ENCODE data around the gene AAK1.

The AAK1 gene

DNA sequence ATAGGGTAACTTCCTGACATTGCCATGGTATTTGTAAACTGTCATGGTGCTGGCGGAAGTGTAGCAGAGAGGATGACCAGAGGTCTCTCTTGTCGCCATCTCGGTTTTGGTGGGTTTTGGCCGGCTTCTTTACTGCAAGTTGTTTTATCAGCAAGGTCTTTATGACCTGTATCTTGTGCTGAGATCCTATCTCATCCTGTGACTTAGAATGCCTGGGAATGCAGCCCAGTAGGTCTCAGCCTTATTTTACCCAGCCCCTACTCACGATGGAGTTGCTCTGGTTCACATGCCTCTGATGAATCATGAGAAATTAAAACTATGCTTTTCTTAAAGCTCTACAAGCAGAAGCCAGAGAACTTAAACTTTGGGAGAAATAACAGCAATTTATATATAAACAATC lies 193.6 kb downstream of the AAK1 start:
- TF ChIP-seq, protein P1, sequence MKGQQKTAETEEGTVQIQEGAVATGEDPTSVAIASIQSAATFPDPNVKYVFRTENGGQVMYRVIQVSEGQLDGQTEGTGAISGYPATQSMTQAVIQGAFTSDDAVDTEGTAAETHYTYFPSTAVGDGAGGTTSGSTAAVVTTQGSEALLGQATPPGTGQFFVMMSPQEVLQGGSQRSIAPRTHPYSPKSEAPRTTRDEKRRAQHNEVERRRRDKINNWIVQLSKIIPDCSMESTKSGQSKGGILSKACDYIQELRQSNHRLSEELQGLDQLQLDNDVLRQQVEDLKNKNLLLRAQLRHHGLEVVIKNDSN (IDR thresholded peaks at IDR 0.05) = no peak
- TF ChIP-seq EGR1 (IDR thresholded peaks at IDR 0.05) (no peak), FOXM1 (IDR thresholded peaks at IDR 0.05; ENCODE audit: borderline replicate concordance, low read depth) (no peak), ZBTB7A (IDR thresholded peaks at IDR 0.05; ENCODE audit: low read depth) (no peak), RAD21 (IDR thresholded peaks at IDR 0.05; ENCODE audit: low read depth) (no peak), YY1 (IDR thresholded peaks at IDR 0.05; ENCODE audit: low read depth) (no peak), TCF12 (IDR thresholded peaks at IDR 0.05; ENCODE audit: low read depth) (no peak), TAF1 (IDR thresholded peaks at IDR 0.05; ENCODE audit: low read depth) (no peak), CEBPB (IDR thresholded peaks at IDR 0.05) (no peak), EP300 (IDR thresholded peaks at IDR 0.05; ENCODE audit: borderline replicate concordance) (no peak), CREB1 (IDR thresholded peaks at IDR 0.05; ENCODE audit: low read depth) (no peak), TEAD4 (IDR thresholded peaks at IDR 0.05) (no peak), NFIC (IDR thresholded peaks at IDR 0.05) (no peak)
- TF ChIP-seq, protein P2, sequence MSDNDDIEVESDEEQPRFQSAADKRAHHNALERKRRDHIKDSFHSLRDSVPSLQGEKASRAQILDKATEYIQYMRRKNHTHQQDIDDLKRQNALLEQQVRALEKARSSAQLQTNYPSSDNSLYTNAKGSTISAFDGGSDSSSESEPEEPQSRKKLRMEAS (IDR thresholded peaks at IDR 0.05) = no peak
- TF ChIP-seq, protein P3, sequence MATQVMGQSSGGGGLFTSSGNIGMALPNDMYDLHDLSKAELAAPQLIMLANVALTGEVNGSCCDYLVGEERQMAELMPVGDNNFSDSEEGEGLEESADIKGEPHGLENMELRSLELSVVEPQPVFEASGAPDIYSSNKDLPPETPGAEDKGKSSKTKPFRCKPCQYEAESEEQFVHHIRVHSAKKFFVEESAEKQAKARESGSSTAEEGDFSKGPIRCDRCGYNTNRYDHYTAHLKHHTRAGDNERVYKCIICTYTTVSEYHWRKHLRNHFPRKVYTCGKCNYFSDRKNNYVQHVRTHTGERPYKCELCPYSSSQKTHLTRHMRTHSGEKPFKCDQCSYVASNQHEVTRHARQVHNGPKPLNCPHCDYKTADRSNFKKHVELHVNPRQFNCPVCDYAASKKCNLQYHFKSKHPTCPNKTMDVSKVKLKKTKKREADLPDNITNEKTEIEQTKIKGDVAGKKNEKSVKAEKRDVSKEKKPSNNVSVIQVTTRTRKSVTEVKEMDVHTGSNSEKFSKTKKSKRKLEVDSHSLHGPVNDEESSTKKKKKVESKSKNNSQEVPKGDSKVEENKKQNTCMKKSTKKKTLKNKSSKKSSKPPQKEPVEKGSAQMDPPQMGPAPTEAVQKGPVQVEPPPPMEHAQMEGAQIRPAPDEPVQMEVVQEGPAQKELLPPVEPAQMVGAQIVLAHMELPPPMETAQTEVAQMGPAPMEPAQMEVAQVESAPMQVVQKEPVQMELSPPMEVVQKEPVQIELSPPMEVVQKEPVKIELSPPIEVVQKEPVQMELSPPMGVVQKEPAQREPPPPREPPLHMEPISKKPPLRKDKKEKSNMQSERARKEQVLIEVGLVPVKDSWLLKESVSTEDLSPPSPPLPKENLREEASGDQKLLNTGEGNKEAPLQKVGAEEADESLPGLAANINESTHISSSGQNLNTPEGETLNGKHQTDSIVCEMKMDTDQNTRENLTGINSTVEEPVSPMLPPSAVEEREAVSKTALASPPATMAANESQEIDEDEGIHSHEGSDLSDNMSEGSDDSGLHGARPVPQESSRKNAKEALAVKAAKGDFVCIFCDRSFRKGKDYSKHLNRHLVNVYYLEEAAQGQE (IDR thresholded peaks at IDR 0.05; ENCODE audit: low read depth) = no peak

DNA sequence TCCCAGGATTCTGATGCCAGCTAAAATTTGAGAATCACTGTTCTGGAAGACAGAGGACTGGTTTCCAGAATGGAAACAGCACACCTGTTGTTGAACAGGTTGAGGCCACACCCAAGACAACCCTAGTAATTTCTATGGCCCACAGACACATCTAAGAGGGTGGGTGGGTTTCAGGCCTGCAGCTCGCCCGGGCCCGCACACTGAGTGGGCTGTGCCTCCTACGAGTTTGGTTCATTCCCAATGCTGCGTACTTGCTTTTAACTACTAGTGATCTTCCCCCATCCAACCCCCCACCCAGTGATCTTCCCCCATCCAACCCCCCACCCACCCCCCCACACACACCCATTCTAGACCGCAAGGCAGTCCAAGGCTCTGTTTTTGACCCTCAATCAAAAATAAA lies 205.0 kb downstream of the AAK1 start:
- TF ChIP-seq, protein P3 (IDR thresholded peaks at IDR 0.05; ENCODE audit: low read depth) = no peak
- TF ChIP-seq YY1 (IDR thresholded peaks at IDR 0.05; ENCODE audit: low read depth) (no peak), NFIC (IDR thresholded peaks at IDR 0.05) (no peak), CREB1 (IDR thresholded peaks at IDR 0.05; ENCODE audit: low read depth) (no peak), EP300 (IDR thresholded peaks at IDR 0.05; ENCODE audit: borderline replicate concordance) (no peak), ZBTB7A (IDR thresholded peaks at IDR 0.05; ENCODE audit: low read depth) (no peak), TEAD4 (IDR thresholded peaks at IDR 0.05) (no peak)
- TF ChIP-seq, protein P1 (IDR thresholded peaks at IDR 0.05) = no peak

DNA sequence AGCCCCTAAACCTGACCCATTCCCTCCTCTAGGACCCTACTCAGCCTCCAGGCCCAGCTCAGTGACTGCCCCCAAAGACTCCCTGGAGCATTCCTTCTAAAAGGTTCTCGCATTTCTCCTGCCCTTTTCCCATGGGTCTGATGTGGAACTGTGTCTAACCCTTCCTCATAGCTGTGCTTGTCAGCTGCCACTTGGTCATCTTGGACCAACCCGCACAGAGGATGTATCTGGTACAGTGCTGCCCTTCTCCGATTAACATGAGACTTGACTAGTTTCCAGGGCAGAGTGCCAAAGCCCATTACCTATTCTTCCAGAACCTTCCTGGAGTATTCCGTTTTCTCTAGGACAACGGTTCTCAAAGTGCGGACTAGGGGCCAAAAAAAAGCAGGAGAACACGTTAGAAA lies 205.8 kb downstream of the AAK1 start:
- TF ChIP-seq, protein P3 (IDR thresholded peaks at IDR 0.05; ENCODE audit: low read depth) = no peak
- no peak for TF ChIP-seq EGR1 (IDR thresholded peaks at IDR 0.05)

DNA sequence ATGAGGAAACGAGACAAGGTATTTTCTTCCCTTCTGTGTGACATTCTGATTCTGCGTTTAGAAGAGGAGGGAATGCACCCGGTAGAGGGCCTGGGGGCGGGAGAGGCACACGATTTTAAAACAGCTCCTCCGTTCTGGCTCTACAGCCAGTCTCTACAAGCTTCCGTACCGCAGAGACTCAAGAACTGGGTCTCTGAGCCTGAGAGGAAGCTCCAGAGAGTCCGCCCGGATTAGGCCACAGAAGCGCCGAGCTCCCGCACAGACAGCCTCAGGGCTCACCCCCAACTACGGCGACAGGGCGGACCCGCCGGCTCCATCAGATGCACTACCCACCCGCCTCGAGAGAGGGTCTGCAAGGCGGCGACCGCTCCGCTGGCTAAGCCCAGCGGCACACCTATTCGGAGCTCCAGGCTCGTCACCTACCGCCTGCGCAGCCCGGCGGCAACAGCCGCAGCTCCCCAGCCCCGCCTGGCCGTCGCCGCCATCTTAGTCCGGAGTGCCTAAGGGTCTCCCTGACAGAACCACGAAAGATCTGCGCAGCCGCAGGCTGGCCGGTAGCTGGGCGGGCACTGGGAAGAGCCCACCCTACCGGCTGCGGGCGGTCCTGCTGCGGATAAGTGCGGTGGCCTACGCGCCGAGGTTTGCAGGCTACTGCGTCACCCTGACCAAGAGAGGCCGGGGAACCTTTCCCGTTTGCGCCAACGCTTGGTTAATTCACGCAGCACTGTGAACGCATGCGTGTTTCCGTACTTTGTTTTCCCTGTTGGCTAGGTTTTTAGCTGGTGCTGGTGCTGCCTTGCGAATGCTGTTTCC lies 206.4 kb downstream of the AAK1 start, which contains the start of gene NFU1:
TSS of gene NFU1 (minus strand) at position 498 of the 813 bp plus-strand sequence. CDS start at position 485, 13 bp downstream.
- TF ChIP-seq CREB1 (IDR thresholded peaks at IDR 0.05; ENCODE audit: low read depth) = no peak
- TF ChIP-seq TCF12 (IDR thresholded peaks at IDR 0.05; ENCODE audit: low read depth) = no peak; the same call in 1 of the 2 replicates
- 0 out of 2 replicates have a peak, but pooled peaks have one; percentile 65 for TF ChIP-seq ZBTB7A (IDR thresholded peaks at IDR 0.05; ENCODE audit: low read depth)
- TF ChIP-seq NFIC (IDR thresholded peaks at IDR 0.05) = no peak; the same call in 1 of the 2 replicates
- 0 out of 2 replicates have a peak, but pooled peaks have one; percentile 0 for TF ChIP-seq EP300 (IDR thresholded peaks at IDR 0.05; ENCODE audit: borderline replicate concordance)
- TF ChIP-seq RAD21 (IDR thresholded peaks at IDR 0.05; ENCODE audit: low read depth) = no peak
- no peak for TF ChIP-seq CEBPB (IDR thresholded peaks at IDR 0.05)
- TF ChIP-seq TEAD4 (IDR thresholded peaks at IDR 0.05) = no peak; the same call in 1 of the 2 replicates
- TF ChIP-seq, protein P3 (IDR thresholded peaks at IDR 0.05; ENCODE audit: low read depth) = no peak
- TF ChIP-seq, protein P1 (IDR thresholded peaks at IDR 0.05) = no peak; the same call in 1 of the 2 replicates
- no peak for TF ChIP-seq FOXM1 (IDR thresholded peaks at IDR 0.05; ENCODE audit: borderline replicate concordance, low read depth)
- TF ChIP-seq YY1 (IDR thresholded peaks at IDR 0.05; ENCODE audit: low read depth) = peak; percentile 96
- TF ChIP-seq TAF1 (IDR thresholded peaks at IDR 0.05; ENCODE audit: low read depth) = peak; percentile 99
- TF ChIP-seq, protein P2 (IDR thresholded peaks at IDR 0.05) = peak; percentile 42
- no peak; the same call in 1 of the 2 replicates for TF ChIP-seq EGR1 (IDR thresholded peaks at IDR 0.05)

All from Ishikawa (cell line).